Measurements from ENCODE around the gene CREG1. TPM values are rescaled to one million over a fixed set of nuclear protein-coding genes. Genes with fewer than 3 reads are reported as not detected.

Gene CREG1
- total and polyA plus RNA-seq, 8 donors = 21.4 to 48.1 (median 40.1) TPM

GRCh38 chr1:167529829-167530474, 23.6 kb downstream of the CREG1 start:
- Histone ChIP-seq H3K27ac (no peak overlapping the region), H3K36me3 (no peaks in the 10 kb centered on the region), H3K4me3 (no peak overlapping the region), H3K27me3 (no peaks in the 10 kb centered on the region), H3K4me1 (peaks cover 0 to 3% (median 0%) of the 10 kb centered on the region in 3 donors), H3K9me3 (no peaks in the 10 kb centered on the region)
- ATAC-seq (no peak), DNase-seq (no peak), FAIRE-seq (no peak)
- TF ChIP-seq, protein P1, sequence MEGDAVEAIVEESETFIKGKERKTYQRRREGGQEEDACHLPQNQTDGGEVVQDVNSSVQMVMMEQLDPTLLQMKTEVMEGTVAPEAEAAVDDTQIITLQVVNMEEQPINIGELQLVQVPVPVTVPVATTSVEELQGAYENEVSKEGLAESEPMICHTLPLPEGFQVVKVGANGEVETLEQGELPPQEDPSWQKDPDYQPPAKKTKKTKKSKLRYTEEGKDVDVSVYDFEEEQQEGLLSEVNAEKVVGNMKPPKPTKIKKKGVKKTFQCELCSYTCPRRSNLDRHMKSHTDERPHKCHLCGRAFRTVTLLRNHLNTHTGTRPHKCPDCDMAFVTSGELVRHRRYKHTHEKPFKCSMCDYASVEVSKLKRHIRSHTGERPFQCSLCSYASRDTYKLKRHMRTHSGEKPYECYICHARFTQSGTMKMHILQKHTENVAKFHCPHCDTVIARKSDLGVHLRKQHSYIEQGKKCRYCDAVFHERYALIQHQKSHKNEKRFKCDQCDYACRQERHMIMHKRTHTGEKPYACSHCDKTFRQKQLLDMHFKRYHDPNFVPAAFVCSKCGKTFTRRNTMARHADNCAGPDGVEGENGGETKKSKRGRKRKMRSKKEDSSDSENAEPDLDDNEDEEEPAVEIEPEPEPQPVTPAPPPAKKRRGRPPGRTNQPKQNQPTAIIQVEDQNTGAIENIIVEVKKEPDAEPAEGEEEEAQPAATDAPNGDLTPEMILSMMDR (IDR thresholded peaks at IDR 0.05) = no peak
- intact Hi-C loops (cut with DNase I) = loop anchor here in 1 of 3 donors (10.0 kb wide), 1 partner anchor 465 kb away; no protein-coding TSS in a partner anchor
- WGBS, 2 donors = 87 to 88% methylated on average over 8 of the region's 8 CpGs

DNA sequence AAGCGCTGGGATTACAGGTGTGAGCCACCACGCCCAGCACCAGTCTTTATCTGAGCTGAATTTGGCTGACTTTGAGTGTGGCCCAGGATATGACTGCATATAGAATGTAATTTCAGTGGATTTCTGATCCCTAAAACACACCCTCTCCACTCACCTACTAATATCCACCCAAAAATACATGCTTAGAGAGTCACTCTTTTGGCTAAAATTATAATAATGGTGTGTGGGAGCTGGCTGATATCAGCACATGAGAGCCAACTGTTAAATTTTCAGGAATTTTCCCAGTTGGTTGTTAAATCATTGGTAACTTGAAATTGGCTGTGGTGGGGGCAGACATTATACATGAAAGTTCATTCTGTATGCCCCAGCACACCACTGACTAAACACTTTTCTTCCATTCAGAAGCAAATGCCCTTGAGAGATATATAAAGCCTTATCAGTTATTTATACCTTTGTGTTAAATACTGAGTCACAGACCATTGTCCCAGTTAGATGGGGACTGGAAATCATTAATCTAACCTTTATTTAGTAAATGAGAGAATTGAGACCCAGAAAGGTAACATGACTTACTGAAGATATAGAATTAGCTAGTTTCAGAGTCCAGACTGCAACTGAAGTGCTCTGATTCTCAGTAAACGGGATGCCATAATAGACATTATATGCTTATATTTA, 25.4 kb downstream of the CREG1 start:
- intact Hi-C loops (cut with DNase I) = no loop called here
- no peak for FAIRE-seq
- peak; percentile 57 to 74 (median 68) for ATAC-seq
- H3K4me1 ChIP-seq = peaks cover 0 to 3% (median 0%) of the 10 kb centered on the region in 3 donors
- H3K36me3 ChIP-seq = no peaks in the 10 kb centered on the region
- no peaks in the 10 kb centered on the region for H3K27me3 ChIP-seq
- no peak for DNase-seq
- no peak overlapping the region for H3K27ac ChIP-seq
- H3K9me3 ChIP-seq = no peaks in the 10 kb centered on the region
- WGBS, 2 donors = 78 to 83% methylated on average over 3 of the region's 3 CpGs
- TF ChIP-seq, protein P1 (IDR thresholded peaks at IDR 0.05) = no peak
- H3K4me3 ChIP-seq = no peak overlapping the region

GRCh38 chr1:167526667-167527383, 26.7 kb downstream of the CREG1 start:
- TF ChIP-seq, protein P1 (IDR thresholded peaks at IDR 0.05) = no peak
- FAIRE-seq (no peak), ATAC-seq (no peak), DNase-seq (no peak)
- 72 to 77% methylated on average over 8 of the region's 8 CpGs for WGBS, 2 donors
- H3K4me3 ChIP-seq = no peak overlapping the region
- H3K9me3 ChIP-seq = no peaks in the 10 kb centered on the region
- intact Hi-C loops (cut with DNase I) = no loop called here
- H3K36me3 ChIP-seq = no peaks in the 10 kb centered on the region
- H3K4me1 ChIP-seq = peaks cover 0 to 3% (median 0%) of the 10 kb centered on the region in 3 donors
- no peaks in the 10 kb centered on the region for H3K27me3 ChIP-seq
- H3K27ac ChIP-seq = no peak overlapping the region

DNA sequence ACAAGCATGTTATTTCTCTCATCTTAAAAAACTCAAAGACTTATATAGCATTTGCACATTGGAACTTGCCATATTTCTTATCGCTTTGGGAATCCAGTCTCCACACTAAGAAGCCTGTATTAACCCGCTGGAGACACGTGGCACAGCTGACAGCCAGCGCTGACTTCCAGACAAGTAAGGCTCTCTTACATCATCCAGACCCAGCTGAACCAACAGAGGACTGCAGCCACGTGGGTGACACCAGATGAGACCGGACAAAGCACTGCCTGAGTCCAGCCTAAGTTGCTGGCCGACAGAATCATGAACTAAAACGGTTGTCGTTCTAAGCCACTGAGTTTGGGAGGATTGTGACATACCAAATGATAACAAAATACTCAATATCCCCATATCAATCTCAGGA, 28.9 kb downstream of the CREG1 start:
- Histone ChIP-seq H3K4me3 (no peak overlapping the region), H3K9me3 (no peaks in the 10 kb centered on the region), H3K27ac (no peak overlapping the region), H3K4me1 (peaks cover 0 to 3% (median 0%) of the 10 kb centered on the region in 3 donors), H3K27me3 (no peaks in the 10 kb centered on the region), H3K36me3 (no peaks in the 10 kb centered on the region)
- intact Hi-C loops (cut with DNase I) = no loop called here
- no peak for FAIRE-seq
- WGBS, 2 donors = 59 to 71% methylated on average over 9 of the region's 9 CpGs
- TF ChIP-seq, protein P1 (IDR thresholded peaks at IDR 0.05) = no peak
- no peak for ATAC-seq
- no peak for DNase-seq
